Hippocampal formation (tissue), 2 donors: Measurements from ENCODE around the gene SYNPR.

Experiments used
- DNase-seq, 2 donors: peaks; one replicate each; lab custom pipeline; 2025; lab: John Stamatoyannopoulos, UW

Gene SYNPR

GRCh38 chr3:63384382-63384781 lies 106.3 kb downstream of the SYNPR start:
- no peak for DNase-seq

DNA sequence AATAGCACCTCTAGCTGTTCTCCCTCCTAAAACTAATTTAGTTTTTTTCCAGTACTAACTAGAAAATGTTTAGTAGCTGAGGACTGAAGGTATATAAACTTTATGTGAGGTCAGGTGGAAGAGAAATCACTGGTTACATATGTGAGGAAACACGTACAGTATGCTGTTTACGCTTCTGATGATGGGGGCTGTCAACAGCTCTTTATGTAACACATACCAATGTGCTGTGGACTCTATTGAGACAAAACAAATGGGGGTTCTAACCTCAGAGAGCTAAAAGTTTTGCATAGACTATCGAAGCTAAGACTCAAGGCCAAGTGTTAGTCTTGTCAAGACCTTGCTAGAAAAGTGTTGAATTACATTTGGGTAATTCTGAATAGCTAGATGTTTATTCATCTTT lies 107.5 kb downstream of the SYNPR start:
- DNase-seq: no peak

DNA sequence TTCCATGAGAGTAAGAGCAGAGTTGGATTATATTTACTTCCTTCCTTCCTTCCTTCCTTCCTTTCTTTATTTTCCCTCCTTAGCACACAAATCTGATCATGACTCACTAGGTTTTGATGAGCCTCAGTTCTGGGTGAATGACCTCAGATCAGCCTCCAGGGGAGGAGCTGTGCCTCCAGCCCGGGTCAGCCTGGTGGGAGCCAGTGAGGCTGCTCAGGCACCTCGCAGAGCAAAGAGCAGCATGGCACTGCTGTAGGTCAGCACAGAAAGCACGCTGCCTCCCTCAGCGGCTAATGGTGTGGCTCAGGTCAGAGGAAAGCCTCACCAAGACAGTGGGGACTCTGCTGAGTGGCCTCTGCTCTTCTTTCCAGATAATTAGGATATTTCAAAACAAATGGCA lies 108.5 kb downstream of the SYNPR start:
- no peak for DNase-seq

DNA sequence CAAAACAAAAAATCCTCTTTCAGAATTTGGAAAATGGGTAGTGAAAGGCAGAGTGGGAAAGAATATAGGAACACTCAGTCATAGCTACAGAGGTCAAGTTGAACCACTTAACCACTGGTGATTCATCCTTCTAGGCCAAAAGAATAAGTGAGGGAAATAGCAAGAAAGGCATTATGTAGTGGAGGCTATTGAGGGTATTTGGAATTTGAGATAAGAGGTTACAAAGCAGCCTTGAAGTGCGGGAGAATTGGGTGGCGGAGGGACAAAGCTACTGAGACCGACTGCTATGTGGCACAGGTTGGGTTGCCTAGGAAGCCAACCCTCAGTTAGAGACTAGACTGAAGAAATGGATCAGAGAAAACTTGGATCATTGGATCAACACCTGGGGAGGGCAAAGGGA lies 109.5 kb downstream of the SYNPR start:
- no peak for DNase-seq

DNA sequence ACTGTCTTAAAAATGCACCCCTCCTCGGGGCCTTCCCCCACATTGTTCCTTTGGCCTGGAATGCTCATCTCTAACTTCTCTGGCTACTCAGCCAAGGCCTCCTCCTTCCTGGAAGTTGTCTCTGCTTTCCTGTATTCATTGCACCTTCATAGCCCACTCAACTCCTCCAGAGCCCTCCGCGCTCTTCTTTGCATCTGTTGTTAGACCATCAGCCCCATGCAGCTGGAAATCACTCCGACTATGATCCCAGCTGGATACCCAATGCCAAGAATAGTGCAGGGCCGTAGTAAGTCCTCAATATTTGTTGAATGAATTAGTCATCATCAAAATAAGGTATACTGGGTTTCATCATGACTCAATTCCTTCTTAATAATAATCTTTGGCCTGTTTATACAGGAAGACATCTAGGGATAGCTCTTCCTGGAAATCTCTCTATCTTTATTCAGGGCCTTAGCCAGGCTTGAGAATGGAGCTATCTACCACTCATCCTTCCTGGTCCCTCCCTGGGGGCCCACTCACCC lies 112.7 kb downstream of the SYNPR start:
- DNase-seq: no peak

DNA sequence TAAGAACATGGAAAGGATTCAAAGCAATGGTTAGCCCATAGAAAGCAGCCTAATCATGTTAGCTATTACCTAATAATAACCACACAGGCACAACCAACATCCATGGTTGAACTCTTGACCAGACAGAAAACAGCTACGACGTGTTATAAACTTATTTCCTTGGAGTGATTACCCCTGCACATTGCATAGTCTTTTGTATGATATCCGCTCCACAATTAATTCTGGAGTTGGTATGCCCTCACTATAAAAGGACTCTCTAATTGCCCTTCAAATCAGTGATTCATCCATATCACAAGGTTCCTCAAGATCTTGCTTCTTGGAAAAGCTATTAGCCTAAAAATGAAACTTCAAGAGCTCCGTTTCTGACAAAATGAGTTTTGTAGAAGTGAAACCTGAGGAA lies 117.9 kb downstream of the SYNPR start:
- DNase-seq: no peak

DNA sequence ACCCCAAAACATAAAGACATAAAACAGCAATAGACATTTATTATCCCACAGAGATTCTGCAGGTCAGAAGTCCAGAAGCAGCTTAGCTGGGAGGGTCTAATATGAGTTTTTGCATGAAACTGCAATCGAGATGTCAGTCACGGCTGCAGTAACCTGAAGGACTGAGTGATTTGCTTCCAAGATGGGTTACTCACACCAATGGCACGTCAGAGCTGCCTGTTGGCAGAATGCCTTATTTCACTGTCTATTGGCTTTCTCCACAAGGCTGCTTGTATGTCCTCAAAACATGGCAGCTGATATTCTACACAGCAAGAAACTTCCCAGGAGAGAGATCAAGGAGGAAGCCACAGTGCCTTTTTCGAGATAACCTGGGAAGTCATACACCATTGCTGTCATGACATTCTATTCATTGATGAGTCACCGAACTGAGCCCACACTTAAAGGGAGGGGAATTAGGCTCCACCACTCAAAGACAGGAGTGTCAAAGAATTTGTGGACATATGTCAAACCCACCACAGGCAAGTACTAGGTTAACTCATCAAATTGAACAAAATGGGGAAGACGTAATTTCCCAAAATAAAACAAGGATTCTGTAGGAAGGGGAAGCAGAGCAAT lies 122.2 kb downstream of the SYNPR start:
- DNase-seq: no peak

- DNase-seq: no peak
Observed at GRCh38 chr3:63405882-63406281, 127.8 kb downstream of the SYNPR start.

GRCh38 chr3:63413523-63413922 lies 135.4 kb downstream of the SYNPR start:
- DNase-seq: no peak

DNA sequence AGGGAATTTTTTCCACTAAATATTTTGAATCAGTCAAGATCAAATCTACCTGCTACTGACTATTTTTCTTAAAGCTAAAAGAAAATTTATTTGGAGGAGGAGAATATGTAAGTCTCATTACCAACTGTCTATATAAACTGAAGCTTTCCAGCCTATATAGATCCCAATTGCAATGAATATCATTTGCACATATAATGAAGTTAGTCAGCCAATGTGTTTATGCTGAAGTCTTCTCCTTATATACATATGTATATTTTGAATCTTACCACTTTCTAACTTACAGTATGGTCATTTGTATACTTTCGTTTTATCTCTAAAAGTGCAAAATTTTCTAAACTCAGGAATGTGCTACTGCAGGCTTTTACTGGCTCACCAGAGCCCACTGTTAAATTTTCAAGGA lies 136.5 kb downstream of the SYNPR start:
- DNase-seq: no peak

- DNase-seq: no peak
Observed at GRCh38 chr3:63429905-63430304, 151.8 kb downstream of the SYNPR start.

GRCh38 chr3:63430875-63431274 lies 152.8 kb downstream of the SYNPR start:
- no peak for DNase-seq

GRCh38 chr3:63437858-63438257 lies 159.8 kb downstream of the SYNPR start:
- DNase-seq: no peak

GRCh38 chr3:63438826-63439371 lies 160.8 kb downstream of the SYNPR start:
- DNase-seq: no peak

GRCh38 chr3:63441262-63441661 lies 163.2 kb downstream of the SYNPR start:
- no peak for DNase-seq

GRCh38 chr3:63442918-63443317 lies 164.8 kb downstream of the SYNPR start:
- no peak for DNase-seq

- DNase-seq: no peak
Observed at GRCh38 chr3:63450023-63450422, 171.9 kb downstream of the SYNPR start.

- DNase-seq: no peak
Observed at GRCh38 chr3:63450634-63451363, 172.7 kb downstream of the SYNPR start.

DNA sequence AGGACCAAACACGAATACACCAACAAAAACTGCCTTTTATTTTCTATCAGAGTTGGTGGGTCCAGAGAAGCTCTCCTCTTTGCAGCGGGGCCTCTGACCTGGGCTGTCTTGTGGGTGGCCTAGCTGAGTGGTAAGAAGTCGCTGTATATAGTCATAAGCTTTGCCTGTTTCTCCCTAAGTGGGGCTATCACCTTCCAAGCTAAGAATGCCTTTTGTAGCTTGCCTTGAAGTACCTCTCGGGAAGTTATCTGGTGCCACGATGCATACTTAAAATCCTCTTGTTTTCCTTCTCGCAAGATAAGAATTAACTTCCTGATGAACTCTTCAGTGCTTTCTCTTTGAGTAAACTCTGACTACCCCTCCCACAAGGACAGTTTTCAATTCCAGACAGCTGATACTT lies 178.8 kb downstream of the SYNPR start:
- DNase-seq: no peak

DNA sequence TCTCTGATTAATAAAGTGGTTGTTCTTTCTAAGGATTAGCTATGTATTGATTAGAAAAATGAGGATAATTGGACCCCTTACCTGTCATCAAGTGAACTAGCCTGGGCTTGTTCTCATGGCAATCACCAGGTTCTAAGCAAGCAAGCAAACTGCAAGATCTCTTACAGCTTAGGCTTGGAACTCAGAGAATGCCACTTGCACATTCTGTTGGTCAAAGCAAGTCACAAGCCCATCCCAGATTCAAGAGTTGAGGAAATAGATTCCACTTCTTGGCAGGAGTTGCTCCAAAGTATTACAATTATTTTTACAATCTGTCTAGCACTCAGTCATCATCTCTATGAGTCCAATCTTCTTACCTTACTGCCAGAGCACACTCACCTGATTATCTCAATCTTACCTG lies 180.3 kb downstream of the SYNPR start:
- DNase-seq: no peak

DNA sequence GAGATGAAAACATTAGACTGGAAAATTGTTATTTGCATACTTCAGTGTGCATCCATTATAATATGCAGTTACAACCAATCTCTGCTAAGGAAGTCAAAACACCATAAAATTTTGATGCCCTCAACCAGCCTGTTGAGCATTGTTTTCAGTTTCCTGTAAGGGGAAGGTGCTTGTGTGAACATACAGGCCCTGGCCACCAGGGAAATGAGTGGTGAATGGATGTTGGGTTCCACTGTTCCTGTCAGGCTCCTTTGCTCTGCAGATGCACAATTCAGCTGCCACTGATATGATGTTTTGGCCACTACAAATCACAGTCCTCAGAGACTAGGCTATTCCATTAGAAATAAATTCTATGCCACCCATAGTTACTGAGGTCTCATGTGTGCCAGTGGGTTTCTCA lies 184.6 kb downstream of the SYNPR start:
- no peak for DNase-seq

DNA sequence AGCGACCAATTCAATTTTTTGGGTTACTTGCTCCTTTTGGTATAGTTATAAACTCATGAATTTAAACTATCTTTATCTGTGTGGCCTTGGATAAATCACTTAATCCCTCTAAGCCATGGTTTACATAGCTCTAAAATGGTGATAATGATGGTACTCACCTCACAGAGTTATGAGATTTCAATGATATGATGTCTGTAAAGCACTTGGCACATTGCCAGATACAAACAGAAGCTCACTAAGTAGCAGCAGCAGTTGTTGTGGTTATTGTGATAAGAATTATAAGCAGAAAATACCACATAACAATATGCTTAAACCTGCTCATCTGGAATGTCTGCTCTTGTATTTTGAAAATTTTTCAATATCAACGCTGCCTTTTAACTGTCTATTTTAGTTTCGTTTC lies 189.3 kb downstream of the SYNPR start:
- DNase-seq: no peak

DNA sequence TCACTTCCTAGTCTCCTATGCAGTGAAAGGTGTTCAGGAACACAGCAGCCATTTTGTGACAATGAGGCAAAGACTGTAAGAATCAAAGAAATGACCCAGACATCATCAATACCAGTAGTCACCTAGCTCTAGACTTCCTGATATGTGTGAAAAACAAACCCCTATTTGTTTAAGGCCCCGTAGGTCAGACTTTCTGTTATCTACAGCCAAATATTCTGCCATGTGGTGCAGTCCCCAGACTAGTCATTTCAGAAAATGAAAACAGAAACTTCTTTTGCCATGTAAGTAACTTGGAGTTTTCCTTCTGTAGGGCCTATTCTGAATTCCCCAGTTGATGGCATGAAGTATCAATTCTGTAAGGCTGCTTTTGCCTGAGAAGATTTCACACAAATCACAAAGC lies 192.6 kb downstream of the SYNPR start:
- no peak for DNase-seq
